ENCODE results near the gene PKP1.

DNA sequence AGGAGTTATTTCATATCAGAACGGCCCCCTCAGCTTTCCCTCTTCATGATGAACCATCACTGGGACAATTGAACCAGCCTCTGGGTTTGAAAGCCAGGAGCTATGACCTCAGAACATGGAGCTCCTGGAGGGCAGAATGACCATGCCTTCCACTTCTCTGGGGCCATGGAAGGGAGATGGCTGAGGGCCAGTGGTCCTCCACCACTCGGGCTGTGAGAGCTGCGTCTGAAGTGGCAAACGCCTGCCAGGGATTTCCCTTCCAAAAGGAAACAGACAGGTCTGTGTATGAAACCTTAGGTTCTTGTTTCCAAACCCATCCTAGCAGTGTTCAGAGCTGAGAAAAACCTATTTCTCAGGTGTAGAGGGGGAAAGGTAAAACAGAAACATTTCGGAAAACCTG lies 22.5 kb downstream of the PKP1 start:
- TF ChIP-seq, protein P1, sequence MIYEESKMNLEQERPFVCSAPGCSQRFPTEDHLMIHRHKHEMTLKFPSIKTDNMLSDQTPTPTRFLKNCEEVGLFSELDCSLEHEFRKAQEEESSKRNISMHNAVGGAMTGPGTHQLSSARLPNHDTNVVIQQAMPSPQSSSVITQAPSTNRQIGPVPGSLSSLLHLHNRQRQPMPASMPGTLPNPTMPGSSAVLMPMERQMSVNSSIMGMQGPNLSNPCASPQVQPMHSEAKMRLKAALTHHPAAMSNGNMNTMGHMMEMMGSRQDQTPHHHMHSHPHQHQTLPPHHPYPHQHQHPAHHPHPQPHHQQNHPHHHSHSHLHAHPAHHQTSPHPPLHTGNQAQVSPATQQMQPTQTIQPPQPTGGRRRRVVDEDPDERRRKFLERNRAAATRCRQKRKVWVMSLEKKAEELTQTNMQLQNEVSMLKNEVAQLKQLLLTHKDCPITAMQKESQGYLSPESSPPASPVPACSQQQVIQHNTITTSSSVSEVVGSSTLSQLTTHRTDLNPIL (CRISPR knock-in tag; IDR thresholded peaks at IDR 0.05; ENCODE audit: low read depth), result no peak
- TF ChIP-seq ARNTL (CRISPR knock-in tag; IDR thresholded peaks at IDR 0.05; ENCODE audit: borderline replicate concordance, low read depth) (no peak), TCF4 (CRISPR knock-in tag; IDR thresholded peaks at IDR 0.05; ENCODE audit: borderline replicate concordance) (no peak), SNAI2 (CRISPR knock-in tag; IDR thresholded peaks at IDR 0.05) (no peak), ISL1 (CRISPR knock-in tag; IDR thresholded peaks at IDR 0.05) (no peak), RARB (CRISPR knock-in tag; IDR thresholded peaks at IDR 0.05) (no peak), ZNF565 (CRISPR knock-in tag; conservative IDR thresholded peaks at IDR 0.05; ENCODE audit: low read depth) (no peak), OSR1 (CRISPR knock-in tag; IDR thresholded peaks at IDR 0.05) (no peak)
- TF ChIP-seq, protein P2, sequence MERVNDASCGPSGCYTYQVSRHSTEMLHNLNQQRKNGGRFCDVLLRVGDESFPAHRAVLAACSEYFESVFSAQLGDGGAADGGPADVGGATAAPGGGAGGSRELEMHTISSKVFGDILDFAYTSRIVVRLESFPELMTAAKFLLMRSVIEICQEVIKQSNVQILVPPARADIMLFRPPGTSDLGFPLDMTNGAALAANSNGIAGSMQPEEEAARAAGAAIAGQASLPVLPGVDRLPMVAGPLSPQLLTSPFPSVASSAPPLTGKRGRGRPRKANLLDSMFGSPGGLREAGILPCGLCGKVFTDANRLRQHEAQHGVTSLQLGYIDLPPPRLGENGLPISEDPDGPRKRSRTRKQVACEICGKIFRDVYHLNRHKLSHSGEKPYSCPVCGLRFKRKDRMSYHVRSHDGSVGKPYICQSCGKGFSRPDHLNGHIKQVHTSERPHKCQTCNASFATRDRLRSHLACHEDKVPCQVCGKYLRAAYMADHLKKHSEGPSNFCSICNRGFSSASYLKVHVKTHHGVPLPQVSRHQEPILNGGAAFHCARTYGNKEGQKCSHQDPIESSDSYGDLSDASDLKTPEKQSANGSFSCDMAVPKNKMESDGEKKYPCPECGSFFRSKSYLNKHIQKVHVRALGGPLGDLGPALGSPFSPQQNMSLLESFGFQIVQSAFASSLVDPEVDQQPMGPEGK (CRISPR knock-in tag; IDR thresholded peaks at IDR 0.05; ENCODE audit: borderline replicate concordance), result no peak
- TF ChIP-seq, protein P3, sequence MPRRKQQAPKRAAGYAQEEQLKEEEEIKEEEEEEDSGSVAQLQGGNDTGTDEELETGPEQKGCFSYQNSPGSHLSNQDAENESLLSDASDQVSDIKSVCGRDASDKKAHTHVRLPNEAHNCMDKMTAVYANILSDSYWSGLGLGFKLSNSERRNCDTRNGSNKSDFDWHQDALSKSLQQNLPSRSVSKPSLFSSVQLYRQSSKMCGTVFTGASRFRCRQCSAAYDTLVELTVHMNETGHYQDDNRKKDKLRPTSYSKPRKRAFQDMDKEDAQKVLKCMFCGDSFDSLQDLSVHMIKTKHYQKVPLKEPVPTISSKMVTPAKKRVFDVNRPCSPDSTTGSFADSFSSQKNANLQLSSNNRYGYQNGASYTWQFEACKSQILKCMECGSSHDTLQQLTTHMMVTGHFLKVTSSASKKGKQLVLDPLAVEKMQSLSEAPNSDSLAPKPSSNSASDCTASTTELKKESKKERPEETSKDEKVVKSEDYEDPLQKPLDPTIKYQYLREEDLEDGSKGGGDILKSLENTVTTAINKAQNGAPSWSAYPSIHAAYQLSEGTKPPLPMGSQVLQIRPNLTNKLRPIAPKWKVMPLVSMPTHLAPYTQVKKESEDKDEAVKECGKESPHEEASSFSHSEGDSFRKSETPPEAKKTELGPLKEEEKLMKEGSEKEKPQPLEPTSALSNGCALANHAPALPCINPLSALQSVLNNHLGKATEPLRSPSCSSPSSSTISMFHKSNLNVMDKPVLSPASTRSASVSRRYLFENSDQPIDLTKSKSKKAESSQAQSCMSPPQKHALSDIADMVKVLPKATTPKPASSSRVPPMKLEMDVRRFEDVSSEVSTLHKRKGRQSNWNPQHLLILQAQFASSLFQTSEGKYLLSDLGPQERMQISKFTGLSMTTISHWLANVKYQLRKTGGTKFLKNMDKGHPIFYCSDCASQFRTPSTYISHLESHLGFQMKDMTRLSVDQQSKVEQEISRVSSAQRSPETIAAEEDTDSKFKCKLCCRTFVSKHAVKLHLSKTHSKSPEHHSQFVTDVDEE (CRISPR knock-in tag; IDR thresholded peaks at IDR 0.05), result no peak

All from SK-N-SH treated with all-trans-retinoic acid at 6 μM for 48 hours (cell line).